HG03575 (cell line): Measurements from ENCODE around the gene ADCY1.
"Not testable (repeated sequence)": the region's sequence is repeated elsewhere in the genome, so short reads cannot be mapped to it uniquely, and the experiment has no call there.

ENCODE experiments used
- ATAC-seq: cut with Tn5 transposase; IDR thresholded peaks from one replicate; pipeline ENCODE4 v1.9.1; 2021; ENCODE audit not compliant: unreplicated experiment, insufficient number of reproducible peaks, low FRiP score; ENCODE audit errors: extremely low read depth

Gene ADCY1

GRCh38 chr7:45573661-45574415 is at the start of gene ADCY1:
TSS of gene ADCY1 (plus strand) at chr7:45574368. CDS start at chr7:45574544, 176 bp downstream.
- no peak for ATAC-seq

- no peak for ATAC-seq
These were observed 49.7 kb upstream of the ADCY1 start for GRCh38 chr7:45524445-45524844.

- no peak for ATAC-seq
These were observed 49.1 kb upstream of the ADCY1 start for GRCh38 chr7:45525057-45525456.

GRCh38 chr7:45543473-45543872 is 30.7 kb upstream of the ADCY1 start:
- ATAC-seq: no peak

GRCh38 chr7:45545105-45545710 is 29.0 kb upstream of the ADCY1 start:
- not testable (repeated sequence) for ATAC-seq

- ATAC-seq: not testable (repeated sequence)
These were observed 25.3 kb upstream of the ADCY1 start for GRCh38 chr7:45548917-45549316.

- no peak for ATAC-seq
These were observed 10.8 kb upstream of the ADCY1 start for GRCh38 chr7:45563401-45563800.

GRCh38 chr7:45563941-45564461 is 10.2 kb upstream of the ADCY1 start:
- ATAC-seq: no peak

- ATAC-seq: no peak
These were observed 9.7 kb upstream of the ADCY1 start for GRCh38 chr7:45564485-45564884.

- no peak for ATAC-seq
These were observed 9.2 kb upstream of the ADCY1 start for GRCh38 chr7:45564886-45565455.

GRCh38 chr7:45566386-45566785 is 7.8 kb upstream of the ADCY1 start:
- no peak for ATAC-seq

- ATAC-seq: no peak
These were observed 7.2 kb upstream of the ADCY1 start for GRCh38 chr7:45566961-45567360.

GRCh38 chr7:45567713-45568112 is 6.5 kb upstream of the ADCY1 start:
- ATAC-seq: no peak

- no peak for ATAC-seq
These were observed 5.5 kb upstream of the ADCY1 start for GRCh38 chr7:45568536-45569289.

GRCh38 chr7:45569290-45569685 is 4.9 kb upstream of the ADCY1 start:
- ATAC-seq: no peak

GRCh38 chr7:45570797-45571196 is 3.4 kb upstream of the ADCY1 start:
- ATAC-seq: no peak

- no peak for ATAC-seq
These were observed 964 bp upstream of the ADCY1 start for GRCh38 chr7:45573204-45573603.

- ATAC-seq: no peak
These were observed 174 bp downstream of the ADCY1 start for GRCh38 chr7:45574416-45574668.

GRCh38 chr7:45574669-45575500 is 717 bp downstream of the ADCY1 start:
- ATAC-seq: no peak
